OCI-LY1 (cell line): ENCODE data around the gene C11orf91.

Experiments used
- H2AFZ ChIP-seq: fragments of 200-600 bp; sonication (generic), shearing (Covaris generic); 2 replicates; pipeline ENCODE4 v1.6.0; 2014; ENCODE audit warnings: antibody characterized with exemption, mild to moderate bottlenecking, low read length
- H3F3A ChIP-seq: fragments of 200-600 bp; sonication (generic), shearing (Covaris generic); 2 replicates; pipeline ENCODE4 v1.6.0; 2014; ENCODE audit warnings: mild to moderate bottlenecking, antibody characterized with exemption, low read length, moderate library complexity; ENCODE audit not compliant: insufficient read depth
- H3K27ac ChIP-seq: fragments of 200-600 bp; sonication (generic); 2 replicates; pipeline ENCODE4 v1.5.1; 2014; ENCODE audit warnings: low read length, mixed run types, mild to moderate bottlenecking, low read depth; ENCODE audit not compliant: poor library complexity, severe bottlenecking
- H3K27me3 ChIP-seq: fragments of 200-600 bp; sonication (generic); 2 replicates; pipeline ENCODE4 v1.6.0; 2014; ENCODE audit warnings: antibody characterized with exemption, mild to moderate bottlenecking, low read length, moderate library complexity; ENCODE audit not compliant: insufficient read depth
- H3K36me3 ChIP-seq: fragments of 200-600 bp; sonication (generic); 2 replicates; pipeline ENCODE4 v1.6.1; 2014; ENCODE audit warnings: mild to moderate bottlenecking, antibody characterized with exemption, low read length, moderate library complexity, mixed read lengths; ENCODE audit not compliant: insufficient read depth
- H3K4me1 ChIP-seq: fragments of 200-600 bp; sonication (generic); 2 replicates; pipeline ENCODE4 v1.5.1; 2014; ENCODE audit warnings: mild to moderate bottlenecking, low read length, moderate library complexity; ENCODE audit not compliant: insufficient read depth, severe bottlenecking
- H3K4me2 ChIP-seq: fragments of 200-600 bp; sonication (generic), shearing (Covaris generic); 2 replicates; pipeline ENCODE4 v1.6.1; 2014; ENCODE audit warnings: low read length
- H3K4me3 ChIP-seq: fragments of 200-600 bp; sonication (generic); 2 replicates; pipeline ENCODE4 v1.5.1; 2014; ENCODE audit warnings: low read length, low read depth, mild to moderate bottlenecking, mixed read lengths; ENCODE audit not compliant: poor library complexity, severe bottlenecking
- H3K79me2 ChIP-seq: fragments of 200-600 bp; shearing (Covaris generic); 2 replicates; pipeline ENCODE4 v1.6.1; 2016; ENCODE audit warnings: mixed run types, low read length, mixed read lengths; ENCODE audit not compliant: insufficient read depth
- H3K9ac ChIP-seq: fragments of 200-600 bp; sonication (generic), shearing (Covaris generic); 2 replicates; pipeline ENCODE4 v1.6.1; 2014; ENCODE audit warnings: mild to moderate bottlenecking, low read length, mixed read lengths
- H3K9me2 ChIP-seq: fragments of 200-600 bp; sonication (generic), shearing (Covaris generic); 2 replicates; pipeline ENCODE4 v1.6.1; 2014; ENCODE audit warnings: low read depth, mild to moderate bottlenecking, low read length, mixed read lengths
- H3K9me3 ChIP-seq: fragments of 200-600 bp; shearing (Covaris generic); 2 replicates; pipeline ENCODE4 v1.6.1; 2014; ENCODE audit warnings: low read length, mixed read lengths
- H4K20me1 ChIP-seq: fragments of 200-600 bp; sonication (generic), shearing (Covaris generic); 2 replicates; pipeline ENCODE4 v1.6.0; 2016; ENCODE audit warnings: mild to moderate bottlenecking, low read length; ENCODE audit not compliant: insufficient read depth
- CTCF ChIP-seq: fragments of 200-600 bp; sonication (generic), shearing (Covaris generic); IDR thresholded peaks from 2 replicates; pipeline ENCODE4 v1.5.1; 2017; ENCODE audit warnings: mild to moderate bottlenecking, antibody characterized with exemption, low read length, moderate library complexity, mixed read lengths
- EZH2 ChIP-seq: fragments of 200-600 bp; sonication (generic), shearing (Covaris generic); IDR thresholded peaks from 2 replicates; pipeline ENCODE4 v1.8.0; 2017; ENCODE audit warnings: borderline replicate concordance, mixed run types, mild to moderate bottlenecking, antibody characterized with exemption, low read length, moderate library complexity, mixed read lengths

C11orf91 gene

GRCh38 chr11:33652431-33652830 is 48.2 kb downstream of the C11orf91 start:
- Histone ChIP-seq H3K4me2 (no peak overlapping the region), H3K9me2 (no peaks in the 10 kb centered on the region), H4K20me1 (no peaks in the 10 kb centered on the region), H3K27me3 (no peaks in the 10 kb centered on the region), H3K9me3 (no peaks in the 10 kb centered on the region), H3K36me3 (no peaks in the 10 kb centered on the region), H3K79me2 (no peaks in the 10 kb centered on the region), H3F3A (no peaks in the 10 kb centered on the region), H3K27ac (no peak overlapping the region), H2AFZ (no peak overlapping the region), H3K4me3 (no peak overlapping the region), H3K9ac (no peak overlapping the region), H3K4me1 (no peaks in the 10 kb centered on the region)
- TF ChIP-seq EZH2 (no peak), CTCF (no peak)

- Histone ChIP-seq H3F3A (no peaks in the 10 kb centered on the region), H3K79me2 (no peaks in the 10 kb centered on the region), H3K36me3 (no peaks in the 10 kb centered on the region), H3K9me2 (no peaks in the 10 kb centered on the region), H3K4me1 (no peaks in the 10 kb centered on the region), H4K20me1 (no peaks in the 10 kb centered on the region), H3K27me3 (no peaks in the 10 kb centered on the region), H3K9ac (no peak overlapping the region), H3K4me3 (no peak overlapping the region), H3K27ac (no peak overlapping the region), H2AFZ (no peak overlapping the region), H3K9me3 (no peaks in the 10 kb centered on the region), H3K4me2 (no peak overlapping the region)
- TF ChIP-seq EZH2, result no peak
- no peak for TF ChIP-seq CTCF
Measured at GRCh38 chr11:33651990-33652389, 48.6 kb downstream of the C11orf91 start.

- no peak for TF ChIP-seq EZH2
- TF ChIP-seq CTCF, result no peak
- H3K9ac ChIP-seq, result no peak overlapping the region
- no peaks in the 10 kb centered on the region for H3K27me3 ChIP-seq
- H2AFZ ChIP-seq, result no peak overlapping the region
- no peaks in the 10 kb centered on the region for H3K4me1 ChIP-seq
- H3K4me2 ChIP-seq, result no peak overlapping the region
- H3F3A ChIP-seq, result no peaks in the 10 kb centered on the region
- H3K79me2 ChIP-seq, result no peaks in the 10 kb centered on the region
- H4K20me1 ChIP-seq, result no peaks in the 10 kb centered on the region
- H3K9me3 ChIP-seq, result no peaks in the 10 kb centered on the region
- no peak overlapping the region for H3K27ac ChIP-seq
- H3K4me3 ChIP-seq, result no peak overlapping the region
- H3K36me3 ChIP-seq, result no peaks in the 10 kb centered on the region
- H3K9me2 ChIP-seq, result no peaks in the 10 kb centered on the region
Measured at GRCh38 chr11:33651555-33651954, 49.1 kb downstream of the C11orf91 start.
